H1 (cell line): ENCODE results near the gene GALNT18. TPM values are rescaled to one million over a fixed set of nuclear protein-coding genes. Genes with fewer than 3 reads are reported as not detected.

Source experiments
- CTCF ChIA-PET: fragments of 300-600 bp; sonication (Branson Sonifier 250); formaldehyde crosslinking; loops from one replicate; lab custom pipeline; 2021; ENCODE audit not compliant: partially characterized antibody; lab: Charles Lee
- POLR2A ChIA-PET: fragments of 300-600 bp; sonication (Branson Sonifier 250); formaldehyde crosslinking; loops from one replicate; lab custom pipeline; 2021; ENCODE audit warnings: inconsistent platforms; ENCODE audit not compliant: partially characterized antibody; lab: Charles Lee
- DNase-seq, 2 experiments: peaks; one replicate each; pipeline versions ENCODE4 v3.0.0 to v3.0.0-alpha.2; 2010 to 2022; ENCODE audit warnings: low spot score in 2 of 2, low read depth in 1 of 2, mixed read lengths in 1 of 2
- FAIRE-seq: peaks from 2 replicates; lab custom pipeline; 2011; peaks lifted over from hg19 to GRCh38; lab: Jason Lieb, UNC
- H2AFZ ChIP-seq: 2 replicates; pipeline ENCODE4 v1.8.1; 2012; ENCODE audit warnings: low read length, inconsistent platforms
- H2AK5ac ChIP-seq: 2 replicates; pipeline ENCODE4 v1.6.1; 2013; ENCODE audit warnings: low read depth, low read length
- H2BK120ac ChIP-seq: replicated peaks from 2 replicates; pipeline ENCODE3; 2013; ENCODE audit warnings: low read depth, low read length, inconsistent platforms
- H2BK12ac ChIP-seq: 2 replicates; pipeline ENCODE4 v1.6.1; 2013; ENCODE audit warnings: low read depth, low read length
- H2BK15ac ChIP-seq: 2 replicates; pipeline ENCODE4 v1.6.1; 2013; ENCODE audit warnings: low read length
- H2BK20ac ChIP-seq: 2 replicates; pipeline ENCODE4 v1.6.1; 2013; ENCODE audit warnings: low read length
- H2BK5ac ChIP-seq: 2 replicates; pipeline ENCODE4 v1.6.1; 2013; ENCODE audit warnings: low read depth, low read length
- H3K14ac ChIP-seq: 2 replicates; pipeline ENCODE4 v1.6.1; 2013; ENCODE audit warnings: inconsistent platforms; ENCODE audit not compliant: insufficient read length
- H3K18ac ChIP-seq: 2 replicates; pipeline ENCODE4 v1.6.1; 2013; ENCODE audit warnings: low read length; ENCODE audit errors: extremely low read depth
- H3K23ac ChIP-seq: 2 replicates; pipeline ENCODE4 v1.6.1; 2013; ENCODE audit warnings: inconsistent platforms; ENCODE audit not compliant: insufficient read length
- H3K23me2 ChIP-seq: 2 replicates; pipeline ENCODE4 v1.6.1; 2013; ENCODE audit warnings: low read depth, low read length
- H3K27ac ChIP-seq: 2 replicates; pipeline ENCODE4 v1.6.1; 2011; ENCODE audit warnings: low read depth, low read length, inconsistent platforms
- H3K27me3 ChIP-seq, 4 experiments: replicated peaks in 1 of 4; 1 replicate in 1 of 4; 2 replicates in 3 of 4; pipeline versions ENCODE4 v1.6.1 to v1.8.1; 2011 to 2013; ENCODE audit warnings: low read length in 3 of 4, mild to moderate bottlenecking in 3 of 4, inconsistent platforms in 2 of 4, mixed read lengths in 2 of 4, moderate library complexity in 1 of 4; ENCODE audit not compliant: control insufficient read depth in 3 of 4, insufficient read depth in 3 of 4; ENCODE audit errors: extremely low read depth in 1 of 4
- H3K36me3 ChIP-seq, 4 experiments: 2 replicates each; pipeline versions ENCODE4 v1.6.1 to v1.8.1; 2011 to 2013; ENCODE audit warnings: mild to moderate bottlenecking in 4 of 4, low read length in 3 of 4, moderate library complexity in 2 of 4, control low read depth in 1 of 4, inconsistent platforms in 1 of 4; ENCODE audit not compliant: insufficient read depth in 4 of 4, control insufficient read depth in 2 of 4
- H3K4ac ChIP-seq: replicated peaks from 2 replicates; pipeline ENCODE3; 2013; ENCODE audit warnings: low read length, low read depth, mixed read lengths, inconsistent platforms; ENCODE audit not compliant: insufficient read length
- H3K4me1 ChIP-seq, 4 experiments: replicated peaks in 1 of 4; 1 replicate in 1 of 4; 2 replicates in 3 of 4; pipeline versions ENCODE4 v1.6.1 to v1.8.1; 2011 to 2013; ENCODE audit warnings: low read length in 3 of 4, inconsistent platforms in 2 of 4, mixed read lengths in 1 of 4; ENCODE audit not compliant: insufficient read depth in 4 of 4, control insufficient read depth in 3 of 4
- H3K4me2 ChIP-seq, 2 experiments: 2 replicates each; pipeline versions ENCODE4 v1.6.1 to v1.8.1; 2011 to 2013; ENCODE audit warnings: low read depth in 2 of 2, low read length in 2 of 2, control low read depth in 1 of 2, inconsistent platforms in 1 of 2, mild to moderate bottlenecking in 1 of 2; ENCODE audit not compliant: insufficient read depth in 1 of 2
- H3K4me3 ChIP-seq, 4 experiments: fragments of 200-600, 300-600 bp in 1 of 4; sonication (generic), shearing (Covaris generic), sonication (Bioruptor Twin) in 1 of 4; 2 replicates each; pipeline versions ENCODE4 v1.5.1 to v1.8.1; 2011 to 2016; ENCODE audit warnings: low read length in 4 of 4, low read depth in 3 of 4, control low read depth in 2 of 4, inconsistent platforms in 2 of 4, mild to moderate bottlenecking in 2 of 4, mixed read lengths in 1 of 4, moderate library complexity in 1 of 4; ENCODE audit not compliant: insufficient read depth in 2 of 4; ENCODE audit errors: extremely low read depth in 1 of 4
- H3K56ac ChIP-seq: replicated peaks from 2 replicates; pipeline ENCODE3; 2013; ENCODE audit warnings: low read depth, mild to moderate bottlenecking, mixed read lengths, low read length, inconsistent platforms; ENCODE audit not compliant: insufficient read length
- H3K79me1 ChIP-seq: 2 replicates; pipeline ENCODE4 v1.6.1; 2013; ENCODE audit warnings: low read depth, low read length, control low read depth
- H3K79me2 ChIP-seq, 2 experiments: 2 replicates each; pipeline versions ENCODE4 v1.6.1 to v1.8.1; 2012 to 2013; ENCODE audit warnings: low read length in 2 of 2, mild to moderate bottlenecking in 2 of 2, inconsistent platforms in 1 of 2; ENCODE audit not compliant: insufficient read depth in 2 of 2, control insufficient read depth in 1 of 2
- H3K9ac ChIP-seq, 4 experiments: replicated peaks in 1 of 4; 1 replicate in 1 of 4; 2 replicates in 3 of 4; pipeline versions ENCODE4 v1.6.1 to v1.8.1; 2011 to 2013; ENCODE audit warnings: low read depth in 3 of 4, low read length in 3 of 4, control low read depth in 2 of 4, mild to moderate bottlenecking in 2 of 4, moderate library complexity in 2 of 4, inconsistent platforms in 1 of 4; ENCODE audit errors: extremely low read depth in 1 of 4
- H3K9me3 ChIP-seq, 2 experiments: 2 replicates each; pipeline versions ENCODE4 v1.6.1 to v1.8.1; 2012 to 2013; ENCODE audit warnings: mild to moderate bottlenecking in 2 of 2, moderate library complexity in 2 of 2, control low read depth in 1 of 2, inconsistent platforms in 1 of 2, low read depth in 1 of 2, low read length in 1 of 2, mixed read lengths in 1 of 2; ENCODE audit not compliant: insufficient read depth in 2 of 2
- H4K20me1 ChIP-seq, 2 experiments: replicated peaks in 1 of 2; 2 replicates each; pipeline versions ENCODE3 to v1.8.1; 2011 to 2013; ENCODE audit warnings: inconsistent platforms in 2 of 2, low read length in 2 of 2, mild to moderate bottlenecking in 1 of 2; ENCODE audit not compliant: insufficient read depth in 2 of 2, control insufficient read depth in 1 of 2
- H4K5ac ChIP-seq: 2 replicates; pipeline ENCODE4 v1.6.1; 2013; ENCODE audit warnings: low read length, low read depth, mixed read lengths, inconsistent platforms; ENCODE audit not compliant: insufficient read length
- H4K8ac ChIP-seq: 2 replicates; pipeline ENCODE4 v1.8.0; 2013; ENCODE audit warnings: mild to moderate bottlenecking, moderate library complexity, low read length, inconsistent platforms; ENCODE audit not compliant: insufficient read depth; ENCODE audit errors: extremely low read depth
- H4K91ac ChIP-seq: replicated peaks from 2 replicates; pipeline ENCODE3; 2013; ENCODE audit warnings: low read length, mixed read lengths, inconsistent platforms; ENCODE audit not compliant: insufficient read length
- HDAC2 ChIP-seq, 2 experiments: fragments of 300-600 bp in 1 of 2; sonication (generic) in 1 of 2; IDR thresholded peaks; 2 replicates each; pipeline ENCODE4 v1.6.1; 2011 to 2012; ENCODE audit warnings: low read depth in 2 of 2, low read length in 2 of 2, mild to moderate bottlenecking in 2 of 2, moderate library complexity in 2 of 2, borderline replicate concordance in 1 of 2, inconsistent platforms in 1 of 2
- WGBS, 2 experiments: shearing (Covaris generic) in 1 of 2; methylation state at CpG; one replicate each; pipeline versions ENCODE4 v1.1.6 to v1.1.7; 2013 to 2015; ENCODE audit warnings: low lambda C conversion rate in 2 of 2, mixed read lengths in 2 of 2, inconsistent platforms in 1 of 2, low coverage in 1 of 2, missing lambda C conversion rate in 1 of 2; ENCODE audit not compliant: insufficient replicate concordance in 2 of 2, insufficient coverage in 1 of 2, insufficient read length in 1 of 2; ENCODE audit errors: extremely low coverage in 1 of 2, missing lambda C conversion rate in 1 of 2; 5-methylcytosine and 5-hydroxymethylcytosine counted together
- polyA plus RNA-seq, 7 experiments: library from polyadenylated mRNA; depleted of rRNA in 3 of 7; stranded (reverse) in 5 of 7; unstranded in 2 of 7; fragments of >200 nt in 5 of 7; fragments of 200-250 nt in 2 of 7; gene quantifications; 1 replicate in 5 of 7; 2 replicates in 1 of 7; 4 replicates in 1 of 7; pipeline versions ENCODE4 v1.2.1 to v1.2.3, GENCODE V29; 2011 to 2013; ENCODE audit warnings: missing spikeins in 2 of 7, mixed read lengths in 2 of 7
- total RNA-seq: library from RNA; stranded (reverse); fragmentation: NEBNext Ultra II Directional; extraction: Animal tissue kit (Norgen Biotek cat#: 25700); gene quantifications from 2 replicates; pipeline ENCODE4 v1.2.1, GENCODE V29; 2021
- TF ChIP-seq, protein P1 (sequence below): IDR thresholded peaks from 2 replicates; pipeline ENCODE4 v1.6.1; 2011; ENCODE audit warnings: low read length, improper control_type of control experiment

Gene GALNT18
- total and polyA plus RNA-seq, 2 of the 8 experiments (the other 6 are each of a cell fraction or from before 2014, with no cell fraction given), result 6.0 to 9.4 TPM

DNA sequence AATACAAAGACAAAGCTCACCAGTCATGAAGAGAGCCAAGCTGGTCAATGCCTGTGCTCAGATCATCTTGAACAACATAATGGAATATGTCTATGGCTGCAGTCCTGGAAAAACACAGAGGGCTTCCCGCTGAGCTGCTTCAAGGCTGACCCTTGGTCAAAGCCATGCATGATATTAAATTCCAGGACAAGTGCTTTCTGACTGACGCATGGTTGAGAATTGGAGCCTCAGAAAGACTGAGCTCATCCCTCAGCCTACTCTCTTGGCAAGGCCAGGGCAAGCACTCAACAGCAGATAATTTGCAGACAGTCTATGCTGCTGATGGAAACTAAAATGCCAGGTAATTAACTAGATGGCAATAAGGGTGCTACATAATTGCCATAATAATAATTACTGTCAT lies 89.2 kb downstream of the GALNT18 start:
- WGBS, 2 experiments, result 86% methylated on average over 2 of the region's 2 CpGs; no CpG with 5 or more reads in 1 of the 2 experiments
- Histone ChIP-seq H3K36me3 (no peaks in the 10 kb centered on the region), H4K91ac (no peak overlapping the region), H3K79me1 (no peaks in the 10 kb centered on the region), H2BK12ac (no peak overlapping the region), H2BK5ac (no peak overlapping the region), H3K27me3 (no peaks in the 10 kb centered on the region), H3K4me3 (no peak overlapping the region), H3K9ac (no peak overlapping the region), H3K23me2 (no peaks in the 10 kb centered on the region; the same call in 1 of the 2 replicates), H4K8ac (no peak overlapping the region), H2AFZ (no peak overlapping the region), H3K9me3 (no peaks in the 10 kb centered on the region), H3K4ac (no peak overlapping the region), H4K20me1 (no peaks in the 10 kb centered on the region), H2BK15ac (no peak overlapping the region), H3K27ac (no peak overlapping the region), H2BK120ac (no peak overlapping the region), H3K18ac (no peak overlapping the region), H3K14ac (no peak overlapping the region), H3K23ac (no peak overlapping the region), H3K79me2 (no peaks in the 10 kb centered on the region), H3K56ac (no peak overlapping the region), H3K4me2 (no peak overlapping the region), H4K5ac (no peak overlapping the region), H2BK20ac (no peak overlapping the region), H2AK5ac (no peak overlapping the region), H3K4me1 (peaks cover 0 to 2% (median 0%) of the 10 kb centered on the region in 4 experiments; a peak in 1 of 7 replicates)
- POLR2A ChIA-PET, result no interaction called here
- FAIRE-seq, result no peak
- CTCF ChIA-PET, result interaction anchor here (0.5 to 1.8 kb wide), 7 partner anchors 9 to 583 kb away, joined by 3 to 4 read pairs (median 3); no protein-coding TSS in a partner anchor
- DNase-seq, result no peak
- TF ChIP-seq, protein P1, sequence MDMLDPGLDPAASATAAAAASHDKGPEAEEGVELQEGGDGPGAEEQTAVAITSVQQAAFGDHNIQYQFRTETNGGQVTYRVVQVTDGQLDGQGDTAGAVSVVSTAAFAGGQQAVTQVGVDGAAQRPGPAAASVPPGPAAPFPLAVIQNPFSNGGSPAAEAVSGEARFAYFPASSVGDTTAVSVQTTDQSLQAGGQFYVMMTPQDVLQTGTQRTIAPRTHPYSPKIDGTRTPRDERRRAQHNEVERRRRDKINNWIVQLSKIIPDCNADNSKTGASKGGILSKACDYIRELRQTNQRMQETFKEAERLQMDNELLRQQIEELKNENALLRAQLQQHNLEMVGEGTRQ, result no peak
- TF ChIP-seq HDAC2 (IDR thresholded peaks at IDR 0.05; ENCODE audit: borderline replicate concordance in 1 of 2, low read depth in 2 of 2, low read length in 2 of 2), result no peak
